GM18499 (cell line): ENCODE data around the gene MRPL41.
"Not testable (repeated sequence)": the region's sequence is repeated elsewhere in the genome, so short reads cannot be mapped to it uniquely, and the experiment has no call there.

ENCODE experiments used
- ATAC-seq: cut with Tn5 transposase; IDR thresholded peaks from one replicate; pipeline ENCODE4 v1.9.1; 2021; ENCODE audit warnings: moderate number of reproducible peaks; ENCODE audit not compliant: insufficient read depth, unreplicated experiment

The MRPL41 gene

DNA sequence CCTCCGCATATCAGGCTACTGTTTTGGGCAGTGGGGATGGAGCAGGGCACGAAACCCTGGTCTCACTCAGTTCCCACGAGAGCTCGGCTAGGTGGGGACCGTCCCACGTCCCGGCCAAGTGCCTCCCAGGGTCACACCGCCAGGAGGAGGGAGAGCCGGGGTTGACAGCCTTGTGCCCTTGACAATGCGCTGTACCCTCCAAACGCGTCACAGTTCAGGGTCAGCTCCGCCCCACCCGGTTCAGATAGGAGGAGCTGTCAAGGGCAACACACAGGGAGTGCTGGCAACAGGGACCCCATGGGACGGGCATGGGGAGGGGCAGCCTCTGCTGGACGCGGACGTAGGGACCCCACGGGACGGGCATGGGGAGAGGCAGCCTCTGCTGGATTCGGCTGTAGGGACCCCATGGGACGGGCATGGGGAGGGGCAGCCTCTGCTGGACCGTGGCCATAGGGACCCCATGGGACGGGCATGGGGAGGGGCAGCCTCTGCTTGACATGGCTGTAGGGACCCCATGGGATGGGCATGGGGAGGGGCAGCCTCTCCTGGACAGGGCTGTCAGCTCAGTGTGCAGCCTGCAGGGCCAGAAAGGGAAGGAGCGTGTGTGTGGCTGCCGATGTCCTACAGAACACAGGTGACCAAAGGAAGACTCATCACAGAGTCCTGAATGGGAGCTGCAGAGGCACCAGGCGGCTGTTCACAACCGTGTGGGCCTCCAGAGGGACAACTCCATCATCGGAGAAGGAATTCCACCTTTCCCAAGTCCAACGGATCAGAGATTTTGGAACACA lies 30.9 kb upstream of the MRPL41 start:
- no peak for ATAC-seq

DNA sequence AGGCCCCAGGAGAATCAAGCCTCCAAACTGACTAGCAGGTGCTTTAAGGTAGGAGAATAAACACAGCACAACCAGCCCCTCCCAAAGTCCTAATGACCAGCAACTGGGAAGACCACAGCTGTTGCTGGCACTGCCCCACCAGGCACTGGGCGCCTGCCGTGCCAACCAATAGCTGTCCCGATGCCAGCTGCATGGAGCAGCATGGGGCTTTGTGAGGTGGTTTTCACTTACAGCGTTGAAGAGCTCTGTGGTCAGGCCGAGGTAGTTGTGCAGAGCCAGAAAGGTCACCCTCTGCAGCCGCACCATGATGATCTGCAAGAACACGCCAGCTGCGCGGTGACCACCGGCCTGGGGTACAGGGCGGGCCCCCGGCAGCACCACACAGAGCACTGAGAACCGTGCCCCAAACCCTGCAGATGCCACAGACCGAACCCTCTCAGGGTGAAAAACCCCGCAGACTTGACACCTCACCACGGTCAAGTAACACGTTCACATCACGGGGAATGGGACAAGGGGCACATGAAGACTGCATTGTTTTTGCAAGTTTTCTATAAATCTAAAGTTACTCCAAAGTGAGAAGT lies 30.2 kb upstream of the MRPL41 start:
- no peak for ATAC-seq

DNA sequence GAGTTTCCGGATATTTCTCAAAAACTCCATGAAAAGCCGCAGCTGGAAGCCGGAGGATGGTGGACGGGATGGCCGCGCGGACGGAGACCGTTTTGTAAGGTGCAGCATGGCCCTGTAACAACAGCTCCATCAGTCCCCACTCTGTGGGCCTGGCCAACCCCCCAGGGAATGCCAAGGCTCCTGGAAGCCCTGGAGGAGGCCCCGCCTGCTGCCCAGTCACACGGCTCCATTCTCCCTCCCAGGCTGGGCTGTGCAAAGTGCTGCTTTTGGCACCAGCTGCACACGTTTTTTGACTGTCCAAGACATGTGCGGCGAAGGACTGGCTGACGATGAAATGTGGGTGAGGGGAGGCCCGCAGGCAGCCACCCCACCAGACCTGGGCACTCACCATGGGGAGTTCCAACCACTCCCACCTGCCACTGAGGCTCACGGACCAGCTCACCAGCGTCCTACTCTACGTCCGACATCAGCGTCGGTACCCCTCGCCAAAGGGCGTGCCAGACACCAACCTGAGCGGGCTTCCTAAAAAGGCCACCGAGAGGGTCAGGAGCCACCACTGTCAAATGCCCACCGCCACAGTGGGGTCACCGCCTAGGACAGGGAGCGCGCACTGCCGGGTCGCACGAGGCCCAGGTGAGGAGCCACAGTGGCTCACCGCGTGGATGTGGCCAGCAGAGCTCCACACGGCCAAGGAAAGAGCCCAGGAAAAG lies 28.8 kb upstream of the MRPL41 start:
- no peak for ATAC-seq

DNA sequence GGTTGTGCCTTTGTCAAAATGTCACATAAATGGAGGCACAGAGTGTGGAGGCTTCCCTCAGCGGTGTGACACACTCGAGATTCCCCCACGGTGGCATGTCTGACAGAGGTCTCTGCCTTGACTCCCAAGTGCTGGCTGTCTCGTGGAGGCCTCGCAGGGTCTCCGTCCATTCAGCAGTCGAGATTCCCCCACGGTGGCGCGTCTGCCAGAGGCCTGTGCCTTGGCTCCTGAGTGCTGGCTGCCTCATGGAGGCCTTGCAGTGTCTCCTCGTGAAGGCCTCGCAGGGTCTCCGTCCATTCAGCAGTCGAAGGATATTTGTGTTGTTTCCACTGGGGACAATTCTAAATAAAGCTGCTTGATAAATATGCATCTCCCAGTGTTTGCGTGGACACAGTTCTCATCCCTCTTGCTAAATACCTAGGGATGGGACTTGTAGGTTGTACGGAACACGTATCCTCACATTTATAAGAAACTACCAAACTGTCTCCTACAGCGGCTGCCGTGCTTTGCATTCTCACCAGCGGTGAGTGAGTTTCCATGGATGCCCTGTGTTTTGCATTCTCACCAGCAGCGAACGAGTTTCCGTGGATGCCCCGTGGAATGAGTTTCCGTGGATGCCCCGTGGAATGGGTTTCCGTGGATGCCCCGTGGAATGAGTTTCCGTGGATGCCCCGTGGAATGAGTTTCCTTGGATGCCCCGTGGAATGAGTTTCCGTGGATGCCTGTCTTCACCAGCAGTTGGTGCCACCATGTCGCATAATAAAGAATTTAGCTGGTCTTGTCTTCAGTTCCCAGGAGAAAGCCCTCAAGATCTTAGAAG lies 27.3 kb upstream of the MRPL41 start:
- ATAC-seq, result no peak

DNA sequence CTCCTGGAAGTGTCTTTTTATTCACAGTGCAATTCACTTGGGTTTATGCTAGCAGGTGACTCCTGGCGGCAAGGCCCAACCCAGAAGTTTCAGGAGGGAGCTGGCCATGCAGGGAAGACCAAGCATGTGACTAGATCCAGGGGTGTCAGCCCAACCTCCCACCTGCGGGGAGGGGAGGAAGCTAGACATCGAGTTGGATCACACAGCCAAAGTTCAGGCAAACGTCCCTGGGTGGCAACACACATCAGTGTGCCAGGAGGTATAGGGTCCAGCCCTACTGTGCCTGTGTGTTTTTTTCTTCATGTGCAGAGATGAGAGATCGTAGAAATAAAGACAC lies 26.7 kb upstream of the MRPL41 start:
- no peak for ATAC-seq

DNA sequence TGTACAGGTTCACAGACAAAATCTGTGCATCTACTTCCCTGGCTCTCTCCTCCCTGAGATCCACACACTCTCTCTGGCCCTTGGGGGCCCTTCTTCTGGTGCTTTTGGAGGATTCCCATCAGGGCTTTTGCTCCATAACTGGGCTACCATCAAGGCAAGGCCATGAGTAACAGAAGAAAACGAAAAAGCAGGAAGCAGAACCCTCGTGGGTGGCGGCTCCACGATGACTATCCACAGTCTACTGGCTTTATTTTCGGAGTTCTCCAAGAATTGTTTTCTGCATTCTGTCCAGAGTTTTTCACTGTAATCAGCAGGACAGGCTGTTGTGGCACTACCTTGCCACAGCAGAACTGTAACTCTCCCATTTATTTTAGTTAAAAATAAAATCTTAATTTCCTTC lies 21.3 kb upstream of the MRPL41 start:
- no peak for ATAC-seq

DNA sequence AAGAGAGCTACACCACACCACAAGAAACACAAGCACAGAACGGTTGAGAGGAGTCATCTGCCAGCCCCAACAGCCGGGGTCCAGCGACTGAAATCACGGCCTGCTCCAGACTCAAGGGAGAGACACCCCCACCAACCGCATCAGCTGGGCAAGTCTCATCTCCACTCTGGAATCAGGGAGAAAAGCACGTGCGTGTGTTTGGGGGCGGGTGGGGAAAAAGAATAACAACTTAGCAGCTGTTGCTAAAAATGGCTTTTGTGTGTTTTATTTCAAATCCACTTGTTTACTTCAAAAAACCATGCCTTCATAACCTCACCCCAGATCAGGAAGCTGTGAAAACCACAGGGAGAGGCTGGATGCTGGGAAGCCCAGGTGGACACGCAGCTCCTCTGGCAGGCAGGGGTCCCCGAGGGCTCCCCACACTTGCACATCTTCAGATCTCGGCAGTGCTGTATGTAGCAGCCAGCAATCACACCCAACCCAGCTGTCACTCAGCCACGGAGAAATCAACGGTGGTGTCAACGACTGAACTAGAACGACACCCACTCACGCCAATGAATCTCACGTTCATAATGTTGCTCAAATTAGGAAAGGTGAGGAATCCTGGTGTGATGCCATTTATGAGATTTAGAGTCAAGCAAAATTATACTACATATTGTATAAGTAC lies 20.4 kb upstream of the MRPL41 start:
- no peak for ATAC-seq

DNA sequence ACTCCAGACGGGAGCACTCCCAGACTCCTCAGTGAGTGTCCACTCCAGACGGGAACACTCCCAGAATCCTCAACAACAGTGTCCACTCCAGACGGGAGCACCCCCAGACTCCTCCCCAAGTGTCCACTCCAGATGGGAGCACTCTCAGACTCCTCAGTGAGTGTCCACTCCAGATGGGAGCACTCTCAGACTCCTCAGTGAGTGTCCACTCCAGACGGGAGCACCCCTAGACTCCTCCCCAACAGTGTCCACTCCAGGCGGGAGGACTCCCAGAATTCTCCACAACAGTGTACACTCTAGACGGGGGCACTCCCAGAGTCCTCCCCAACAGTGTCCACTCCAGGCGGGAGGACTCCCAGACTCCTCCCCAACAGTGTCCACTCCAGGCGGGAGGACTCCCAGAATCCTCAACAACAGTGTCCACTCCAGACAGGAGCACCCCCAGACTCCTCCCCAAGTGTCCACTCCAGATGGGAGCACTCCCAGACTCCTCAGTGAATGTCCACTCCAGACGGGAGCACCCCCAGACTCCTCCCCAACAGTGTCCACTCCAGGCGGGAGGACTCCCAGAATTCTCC lies 18.7 kb upstream of the MRPL41 start:
- not testable (repeated sequence) for ATAC-seq

DNA sequence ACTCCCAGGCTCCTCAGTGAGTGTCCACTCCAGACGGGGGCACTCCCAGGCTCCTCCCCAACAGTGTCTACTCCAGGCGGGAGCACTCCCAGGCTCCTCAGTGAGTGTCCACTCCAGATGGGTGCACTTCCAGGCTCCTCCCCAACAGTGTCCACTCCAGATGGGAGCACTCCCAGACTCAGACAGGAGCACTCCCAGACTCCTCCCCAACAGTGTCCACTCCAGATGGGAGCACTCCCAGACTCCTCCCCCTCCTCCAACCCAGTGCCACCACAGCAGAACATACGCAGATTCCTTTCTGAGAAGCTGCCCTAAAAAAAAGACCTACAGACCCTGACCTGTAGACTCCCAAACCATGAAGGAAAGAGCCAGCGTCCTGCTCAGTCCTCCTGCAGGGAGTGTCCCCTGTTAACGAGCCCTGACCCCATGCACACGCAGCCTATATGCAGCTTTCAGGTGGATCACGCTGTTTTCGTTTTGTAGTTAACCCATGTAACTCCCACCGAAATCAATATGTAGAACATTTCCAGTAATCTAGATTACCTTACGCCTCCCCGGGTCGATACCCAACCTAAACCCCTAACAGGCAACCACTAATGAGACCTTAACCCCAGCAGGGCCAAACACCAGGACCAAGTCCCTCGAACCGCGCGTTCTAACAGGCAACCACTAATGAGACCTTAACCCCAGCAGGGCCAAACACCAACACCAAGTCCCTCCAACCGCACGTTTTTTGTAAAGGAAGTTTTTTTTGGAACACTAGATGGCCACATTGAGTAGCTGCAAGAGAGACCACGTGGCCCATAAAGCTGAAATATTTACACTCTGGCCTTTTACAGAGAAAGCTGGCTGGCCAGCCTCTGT lies 17.2 kb upstream of the MRPL41 start:
- ATAC-seq, result no peak

DNA sequence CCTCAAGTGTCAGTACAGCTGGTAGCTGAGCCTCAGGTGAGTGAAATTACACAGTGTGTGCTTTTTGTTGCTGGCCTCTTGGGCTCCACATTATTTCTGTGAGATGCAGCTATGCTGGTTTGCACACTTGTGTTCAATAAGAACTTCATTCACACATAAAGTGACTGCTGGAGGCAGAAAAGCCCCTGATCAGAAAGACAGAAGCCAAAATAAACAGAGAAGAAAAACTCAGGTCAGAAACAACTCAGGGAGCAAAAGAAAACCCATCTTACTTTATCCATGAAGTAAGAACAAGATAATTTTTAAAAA lies 16.6 kb upstream of the MRPL41 start:
- ATAC-seq, result no peak

DNA sequence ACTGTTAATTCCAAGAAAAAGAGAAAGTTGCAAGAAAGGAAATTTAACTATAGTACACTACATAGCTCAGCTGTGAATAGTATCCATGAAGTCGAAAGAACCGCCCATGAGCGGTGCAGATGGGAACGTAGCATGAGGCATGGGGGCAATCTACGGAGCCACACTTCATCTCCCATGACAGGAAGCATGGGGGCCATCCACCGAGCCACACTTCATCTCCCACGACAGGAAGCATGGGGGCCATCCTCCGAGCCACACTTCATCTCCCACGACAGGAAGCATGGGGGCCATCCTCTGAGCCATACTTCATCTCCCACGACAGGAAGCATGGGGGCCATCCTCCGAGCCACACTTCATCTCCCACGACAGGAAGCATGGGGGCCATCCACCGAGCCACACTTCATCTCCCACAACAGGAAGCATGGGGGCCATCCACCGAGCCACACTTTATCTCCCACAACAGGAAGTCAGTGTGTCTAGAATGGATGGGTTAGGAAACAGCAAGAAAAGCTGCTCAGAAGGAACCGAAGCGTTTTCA lies 15.0 kb upstream of the MRPL41 start:
- not testable (repeated sequence) for ATAC-seq

DNA sequence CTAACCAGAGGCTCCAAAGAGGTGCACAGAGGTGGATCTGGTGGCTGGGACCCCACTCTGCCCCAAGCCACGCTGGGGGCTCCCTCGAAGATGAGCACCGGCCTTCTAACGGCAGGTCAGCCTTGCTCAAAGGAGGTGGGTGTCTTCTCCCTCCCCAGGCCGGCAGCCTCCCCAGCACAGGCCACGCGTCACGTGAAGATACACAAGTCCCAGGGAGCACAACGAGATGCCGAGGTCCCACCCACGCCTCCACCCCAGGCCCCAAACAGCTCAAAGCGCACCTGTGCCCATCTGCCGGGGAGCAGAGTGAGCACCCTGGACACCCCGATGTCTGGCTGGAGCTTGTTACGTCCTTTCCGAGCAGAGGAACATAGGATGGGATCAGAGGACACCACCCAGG lies 13.6 kb upstream of the MRPL41 start:
- ATAC-seq, result no peak

DNA sequence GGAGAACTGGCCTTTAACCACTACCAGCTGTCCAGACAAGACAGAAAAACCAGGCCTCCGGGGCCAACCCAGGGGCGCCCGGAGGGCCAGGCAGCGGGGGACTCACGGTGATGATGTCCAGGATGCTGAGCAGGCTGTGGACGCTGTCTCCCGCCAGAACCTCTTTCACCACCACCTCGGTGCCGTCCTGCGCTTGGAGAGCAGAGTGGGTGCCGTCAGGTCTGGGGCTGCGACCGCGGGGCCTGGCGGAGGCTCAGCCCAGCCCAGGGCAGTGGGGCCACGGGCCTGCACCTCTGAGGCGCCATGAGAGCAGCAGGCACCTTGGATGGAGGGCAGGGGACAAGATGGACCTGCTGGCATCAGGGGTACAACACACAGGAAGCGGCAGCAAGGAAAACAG lies 11.1 kb upstream of the MRPL41 start:
- no peak for ATAC-seq

DNA sequence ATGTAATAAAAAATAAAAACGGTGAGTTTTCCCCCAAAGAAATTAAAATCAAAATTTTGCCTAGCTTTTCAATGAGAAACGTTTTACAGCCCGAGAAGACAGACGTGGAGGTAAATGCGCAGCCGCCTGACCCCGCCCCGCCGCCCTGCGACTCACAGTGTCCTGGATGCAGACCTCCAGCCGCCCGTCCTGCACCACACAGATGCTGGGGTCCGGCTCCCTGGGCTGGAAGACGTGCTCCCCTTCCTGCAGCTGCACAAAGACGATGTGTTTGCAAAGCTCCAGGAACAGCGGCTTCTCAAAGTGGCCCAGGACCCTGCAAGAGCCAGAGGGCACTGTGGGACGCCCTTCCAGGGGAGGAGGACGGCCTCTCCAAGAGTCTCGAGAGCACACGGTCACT lies 9.2 kb upstream of the MRPL41 start:
- no peak for ATAC-seq

DNA sequence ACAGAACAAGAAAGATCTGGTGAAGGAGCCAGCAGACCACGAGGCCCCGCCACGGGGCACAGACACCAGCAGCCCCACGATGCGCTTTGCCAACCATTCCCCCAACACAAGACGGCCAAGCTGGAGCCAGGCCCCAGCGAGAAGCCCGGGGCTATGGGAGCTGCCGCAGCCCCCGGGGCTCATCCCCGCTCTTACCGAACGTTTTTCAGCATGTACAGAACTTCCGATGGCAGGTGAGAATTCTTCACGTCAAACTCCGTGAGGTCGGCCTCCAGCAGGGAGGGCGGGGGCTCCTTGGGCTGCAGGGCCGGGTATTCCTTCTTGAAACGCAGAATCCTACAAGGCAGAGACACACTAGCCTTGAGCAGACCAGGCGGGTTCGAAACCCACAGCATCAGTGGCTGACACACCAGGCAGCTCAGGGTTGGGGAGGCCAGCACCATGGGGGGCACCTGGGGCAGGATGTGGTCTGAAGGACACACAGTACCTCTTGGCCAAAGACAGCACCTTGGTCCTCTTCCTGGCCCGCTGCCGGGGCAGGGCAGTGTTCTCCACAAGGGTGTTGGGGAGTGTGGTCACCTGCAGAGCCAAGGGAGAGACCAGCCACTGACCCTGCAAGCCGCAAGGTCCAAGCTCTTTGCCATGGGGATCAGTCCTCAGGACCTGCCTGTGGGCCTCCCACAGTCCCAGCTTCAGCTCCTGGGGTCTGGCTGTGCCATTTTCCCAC lies 8.3 kb upstream of the MRPL41 start:
- ATAC-seq, result no peak

DNA sequence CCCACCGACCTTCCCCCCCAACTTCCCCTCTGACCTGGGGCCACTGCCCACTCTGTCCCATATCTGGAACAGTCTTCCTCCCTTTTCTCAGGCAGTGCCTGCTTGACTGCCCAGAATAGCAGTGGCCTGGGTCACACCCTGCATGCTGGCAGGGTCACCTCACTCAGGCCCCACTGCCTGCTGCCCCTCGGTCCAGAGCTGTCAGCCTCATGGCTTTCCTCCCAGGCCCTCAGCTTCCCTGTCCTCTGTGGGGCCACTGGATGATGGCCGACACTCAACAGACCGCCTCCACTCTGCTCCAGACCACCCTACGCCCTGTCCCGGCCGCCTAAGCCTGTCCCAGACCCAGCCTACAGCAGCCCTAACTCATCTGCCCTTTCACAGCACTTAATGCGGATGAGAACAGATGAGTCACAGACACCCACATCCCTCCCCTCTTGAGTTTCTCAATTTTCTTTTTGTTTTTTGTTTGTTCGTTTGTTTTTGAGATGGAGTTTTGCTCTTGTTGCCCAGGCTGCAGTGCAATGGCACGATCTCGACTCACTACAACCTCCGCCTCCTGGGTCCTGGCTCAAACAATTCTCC lies 7.4 kb upstream of the MRPL41 start:
- ATAC-seq, result no peak

DNA sequence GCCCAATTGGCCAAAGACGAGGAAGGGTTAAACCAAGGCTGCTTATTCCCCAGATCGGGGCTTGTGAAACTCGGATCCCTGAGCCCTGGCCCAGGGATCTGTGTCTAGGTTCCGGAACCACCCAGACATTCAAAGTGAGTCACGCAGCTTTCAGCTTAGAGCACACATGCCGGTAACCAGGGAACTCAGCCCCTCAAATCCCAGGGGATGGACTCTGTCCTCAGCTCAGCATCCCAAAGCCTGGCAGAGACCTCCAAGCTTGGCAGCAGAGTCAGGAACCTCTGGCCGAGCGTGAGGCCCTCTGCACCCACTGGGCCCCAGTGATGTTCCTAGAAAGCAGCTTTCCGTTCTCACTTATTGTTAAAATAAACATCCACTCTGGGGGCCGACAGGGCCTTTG lies 6.6 kb upstream of the MRPL41 start:
- ATAC-seq, result no peak
